NT2/D1 (cell line): Measurements from ENCODE around the gene VRK1.

ENCODE experiments used
- SUZ12 ChIP-seq: IDR thresholded peaks from 2 replicates; pipeline ENCODE4 v1.6.1; 2011; ENCODE audit not compliant: insufficient read length, insufficient read depth; ENCODE audit errors: extremely low read depth
- YY1 ChIP-seq: IDR thresholded peaks from 2 replicates; pipeline ENCODE4 v1.6.1; 2011; ENCODE audit not compliant: insufficient read length, insufficient read depth
- ZNF274 ChIP-seq: IDR thresholded peaks from 2 replicates; pipeline ENCODE4 v1.6.1; 2011; ENCODE audit warnings: mild to moderate bottlenecking, low read depth, low read length

DNA sequence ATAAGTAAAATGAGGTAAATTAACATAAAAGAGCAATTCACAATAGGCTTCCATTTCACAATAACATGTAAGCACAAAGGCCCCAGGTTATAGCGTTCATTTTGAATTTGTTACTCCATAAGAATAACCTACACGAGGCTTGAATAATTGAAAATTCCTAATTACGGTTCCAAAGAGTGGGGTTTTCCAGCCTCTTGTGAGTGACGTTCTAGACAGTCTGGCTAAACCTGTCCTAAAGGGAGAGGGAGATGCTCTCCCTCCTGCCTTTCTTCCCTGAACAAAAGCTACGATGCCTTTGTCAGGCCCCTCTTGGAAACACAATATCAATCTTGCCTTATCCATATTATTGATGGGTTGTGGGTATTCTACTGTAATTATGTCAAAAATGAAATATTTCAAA is 24.3 kb upstream of the VRK1 start:
- no peak for TF ChIP-seq YY1
- TF ChIP-seq ZNF274, result no peak
- no peak for TF ChIP-seq SUZ12
